ENCODE data around the gene TMEM255B. TPM values are rescaled to one million over a fixed set of nuclear protein-coding genes. Genes with fewer than 3 reads are reported as not detected.

TMEM255B gene
- total and polyA plus RNA-seq, 11 donors = 1.4 to 20.3 (median 4.4) TPM

- ATAC-seq (no peak), DNase-seq (peak in 1 of 5 donors; percentile 8)
- no peak for TF ChIP-seq CTCF (IDR thresholded peaks at IDR 0.05)
- TF ChIP-seq POLR2A (IDR thresholded peaks at IDR 0.05) = no peak
- no peaks in the 10 kb centered on the region for H3K9me3 ChIP-seq
- no peaks in the 10 kb centered on the region for H3K4me1 ChIP-seq
- H3K36me3 ChIP-seq = peaks cover 0 to 3% (median 0%) of the 10 kb centered on the region in 9 donors
- no peaks in the 10 kb centered on the region for H3K27me3 ChIP-seq
- H3K27ac ChIP-seq = no peak overlapping the region
- intact Hi-C loops (cut with DNase I) = no loop called here
- H3K4me3 ChIP-seq = no peak overlapping the region
- WGBS, 4 donors = 80 to 85% (median 83%) methylated on average over 12 to 14 of the region's 14 CpGs
Observed at GRCh38 chr13:113782472-113782871, 23.4 kb downstream of the TMEM255B start.

DNA sequence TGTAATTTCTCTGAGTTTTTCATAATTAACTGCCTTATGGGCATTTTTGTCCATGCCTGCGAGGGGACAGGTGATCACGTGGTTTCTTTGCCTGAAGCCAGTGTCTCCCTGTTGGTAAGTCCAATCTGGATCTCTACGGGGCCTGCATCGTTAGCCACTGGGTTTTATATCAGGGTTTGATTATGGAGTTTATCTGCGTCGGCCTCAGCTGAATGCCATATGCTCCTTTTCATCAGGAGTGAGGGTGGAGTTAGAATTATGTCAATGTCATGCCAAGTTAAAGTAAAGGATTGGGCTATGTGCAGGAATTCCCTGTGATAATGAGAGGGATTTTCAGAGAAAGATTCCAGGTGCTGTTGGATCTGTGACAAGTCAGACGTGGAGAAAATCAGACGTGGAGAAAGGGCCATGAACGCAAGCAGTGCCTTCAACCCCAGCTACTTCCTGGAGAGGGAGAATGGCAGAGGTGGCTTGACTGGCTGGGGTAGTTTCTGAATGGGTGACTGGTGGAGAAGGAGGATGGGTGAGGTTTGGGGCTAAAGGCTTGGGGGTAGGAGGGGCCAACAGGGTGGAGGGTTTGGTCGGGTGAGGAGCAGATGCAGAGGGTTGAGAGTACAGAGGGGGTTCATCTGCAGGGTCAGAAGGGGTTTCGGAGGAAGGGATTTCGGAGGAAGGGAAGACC is 24.3 kb downstream of the TMEM255B start:
- no peak for ATAC-seq
- no peak overlapping the region for H3K27ac ChIP-seq
- no peak overlapping the region for H3K4me3 ChIP-seq
- H3K4me1 ChIP-seq = no peaks in the 10 kb centered on the region
- intact Hi-C loops (cut with DNase I) = no loop called here
- DNase-seq = peak in 2 of 5 donors; percentile 6 to 18
- no peaks in the 10 kb centered on the region for H3K9me3 ChIP-seq
- TF ChIP-seq CTCF (IDR thresholded peaks at IDR 0.05) (no peak), POLR2A (IDR thresholded peaks at IDR 0.05) (no peak)
- H3K27me3 ChIP-seq = no peaks in the 10 kb centered on the region
- peaks cover 0 to 3% (median 0%) of the 10 kb centered on the region in 9 donors for H3K36me3 ChIP-seq
- 74 to 77% (median 76%) methylated on average over 12 of the region's 12 CpGs for WGBS, 4 donors

DNA sequence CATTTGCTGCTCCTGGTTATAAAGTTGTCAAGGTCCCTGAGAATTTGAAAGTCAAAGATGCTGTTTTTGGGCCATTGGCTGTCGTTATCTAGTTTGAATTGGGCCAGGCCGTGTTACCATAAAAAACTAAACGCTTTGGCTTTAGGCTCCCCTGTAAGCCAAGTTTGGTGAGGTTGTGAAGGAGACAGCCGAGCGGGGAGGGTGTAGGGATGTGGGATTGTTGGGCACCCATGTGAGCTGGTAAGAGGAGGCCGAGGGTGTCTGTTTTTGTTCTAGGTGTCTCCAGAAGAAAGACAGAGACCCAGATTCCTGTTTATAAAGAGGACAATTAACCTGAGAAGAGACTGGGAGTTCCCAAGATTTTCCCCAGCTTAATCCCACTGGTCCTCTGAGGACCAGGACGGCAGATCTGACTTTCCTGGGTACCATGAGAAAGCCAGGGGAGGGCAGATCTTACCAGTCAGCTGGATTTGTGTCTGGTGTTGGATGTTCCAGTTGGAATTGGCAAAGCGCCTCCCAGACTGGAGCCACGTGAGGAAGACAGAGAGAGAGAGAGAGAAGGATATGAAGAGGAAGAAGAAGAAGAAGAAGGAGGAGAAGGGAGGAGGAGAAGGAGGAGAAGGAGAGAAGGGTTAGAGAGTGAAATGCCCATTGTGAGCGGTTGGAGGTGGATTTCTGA is 25.1 kb downstream of the TMEM255B start:
- no peak for ATAC-seq
- Histone ChIP-seq H3K4me3 (no peak overlapping the region), H3K36me3 (peaks cover 0 to 3% (median 0%) of the 10 kb centered on the region in 9 donors), H3K9me3 (no peaks in the 10 kb centered on the region), H3K27me3 (no peaks in the 10 kb centered on the region), H3K27ac (no peak overlapping the region), H3K4me1 (no peaks in the 10 kb centered on the region)
- 82 to 86% (median 84%) methylated on average over 10 of the region's 10 CpGs for WGBS, 4 donors
- intact Hi-C loops (cut with DNase I) = no loop called here
- no peak for DNase-seq
- TF ChIP-seq CTCF (IDR thresholded peaks at IDR 0.05) (no peak), POLR2A (IDR thresholded peaks at IDR 0.05) (no peak)

DNA sequence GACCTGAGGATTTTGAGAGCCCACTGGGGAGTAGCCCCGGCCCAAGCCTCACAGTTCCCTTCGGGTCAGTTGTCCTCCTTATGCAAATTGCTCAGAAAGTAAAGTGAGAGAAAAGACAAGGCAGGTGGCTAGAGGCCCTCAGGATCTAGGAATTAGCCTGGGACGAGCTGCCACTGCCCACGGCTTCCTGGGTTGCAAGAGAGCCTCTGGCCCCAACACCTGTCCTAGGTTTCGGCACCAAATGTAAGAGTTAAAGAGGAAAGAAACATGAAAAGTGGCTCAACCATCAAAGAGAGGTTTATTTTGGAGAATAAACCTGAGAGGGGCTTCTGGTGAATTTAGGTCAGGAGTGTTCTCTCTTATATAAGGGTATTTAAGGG is 25.6 kb downstream of the TMEM255B start:
- 79 to 91% (median 81%) methylated on average over 4 to 5 of the region's 5 CpGs for WGBS, 4 donors
- H3K4me1 ChIP-seq = no peaks in the 10 kb centered on the region
- TF ChIP-seq CTCF (IDR thresholded peaks at IDR 0.05) (no peak), POLR2A (IDR thresholded peaks at IDR 0.05) (no peak)
- no peak overlapping the region for H3K27ac ChIP-seq
- intact Hi-C loops (cut with DNase I) = no loop called here
- no peak overlapping the region for H3K4me3 ChIP-seq
- ATAC-seq = no peak
- no peaks in the 10 kb centered on the region for H3K27me3 ChIP-seq
- no peaks in the 10 kb centered on the region for H3K9me3 ChIP-seq
- DNase-seq = no peak
- H3K36me3 ChIP-seq = peaks cover 0 to 3% (median 0%) of the 10 kb centered on the region in 9 donors
